HEK293 (cell line): Measurements from ENCODE around the gene GPX4.

Experiments
- ZNF211 ChIP-seq: fragments of 450-650 bp; formaldehyde crosslinking; IDR thresholded peaks from 2 replicates; pipeline ENCODE4 v1.5.1; 2016; ENCODE audit warnings: low read depth, missing biosample characterization, missing genetic modification characterization
- TF ChIP-seq, protein P1 (sequence below): fragments of 450-650 bp; formaldehyde crosslinking; IDR thresholded peaks from 2 replicates; pipeline ENCODE4 v1.5.1; 2016; ENCODE audit warnings: missing biosample characterization, missing genetic modification characterization

- TF ChIP-seq, protein P1, sequence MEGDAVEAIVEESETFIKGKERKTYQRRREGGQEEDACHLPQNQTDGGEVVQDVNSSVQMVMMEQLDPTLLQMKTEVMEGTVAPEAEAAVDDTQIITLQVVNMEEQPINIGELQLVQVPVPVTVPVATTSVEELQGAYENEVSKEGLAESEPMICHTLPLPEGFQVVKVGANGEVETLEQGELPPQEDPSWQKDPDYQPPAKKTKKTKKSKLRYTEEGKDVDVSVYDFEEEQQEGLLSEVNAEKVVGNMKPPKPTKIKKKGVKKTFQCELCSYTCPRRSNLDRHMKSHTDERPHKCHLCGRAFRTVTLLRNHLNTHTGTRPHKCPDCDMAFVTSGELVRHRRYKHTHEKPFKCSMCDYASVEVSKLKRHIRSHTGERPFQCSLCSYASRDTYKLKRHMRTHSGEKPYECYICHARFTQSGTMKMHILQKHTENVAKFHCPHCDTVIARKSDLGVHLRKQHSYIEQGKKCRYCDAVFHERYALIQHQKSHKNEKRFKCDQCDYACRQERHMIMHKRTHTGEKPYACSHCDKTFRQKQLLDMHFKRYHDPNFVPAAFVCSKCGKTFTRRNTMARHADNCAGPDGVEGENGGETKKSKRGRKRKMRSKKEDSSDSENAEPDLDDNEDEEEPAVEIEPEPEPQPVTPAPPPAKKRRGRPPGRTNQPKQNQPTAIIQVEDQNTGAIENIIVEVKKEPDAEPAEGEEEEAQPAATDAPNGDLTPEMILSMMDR (tag by site-specific recombination): no peak
- TF ChIP-seq ZNF211 (tag by site-specific recombination): no peak
Measured at GRCh38 chr19:1132552-1133383, 29.0 kb downstream of the GPX4 start.
